Right cardiac atrium (tissue), 5 donors: ENCODE results near the gene DNAH6. TPM values are rescaled to one million over a fixed set of nuclear protein-coding genes. Genes with fewer than 3 reads are reported as not detected.

Source experiments
- ATAC-seq, 2 donors: fragments of 200-7000 bp; cut with Tn5 transposase; one replicate each; pipeline versions ENCODE4 v1.8.0 to v1.9.1; 2020; ENCODE audit warnings: moderate library complexity in 2 of 2, mild to moderate bottlenecking in 1 of 2
- DNase-seq, 3 donors: peaks; one replicate each; pipeline ENCODE4 v3.0.0-alpha.2; 2020
- H3K27ac ChIP-seq: one replicate; pipeline ENCODE4 v1.5.1; 2013; ENCODE audit warnings: mild to moderate bottlenecking, low read length, control low read depth, moderate library complexity
- H3K27me3 ChIP-seq: one replicate; pipeline ENCODE4 v1.6.1; 2013; ENCODE audit not compliant: control insufficient read depth, insufficient read depth
- H3K4me1 ChIP-seq: one replicate; pipeline ENCODE4 v1.6.1; 2013; ENCODE audit warnings: low read length; ENCODE audit not compliant: control insufficient read depth, insufficient read depth
- H3K4me3 ChIP-seq: one replicate; pipeline ENCODE4 v1.5.1; 2013; ENCODE audit warnings: low read length, control low read depth
- H3K9me3 ChIP-seq: one replicate; pipeline ENCODE4 v1.6.1; 2013; ENCODE audit warnings: low read length; ENCODE audit not compliant: control insufficient read depth
- WGBS: extraction: QIAGEN DNeasy Blood & Tissue Kit; methylation state at CpG from one replicate; pipeline ENCODE4 v1.1.7; 2013; 5-methylcytosine and 5-hydroxymethylcytosine counted together
- intact Hi-C, 4 donors: fragments of 100-400 bp; cut with DNase I; formaldehyde crosslinking; loops; one replicate each; pipeline versions ENCODE4 v1.11.0 to v1.14.0; 2022 to 2023
- polyA plus RNA-seq: library from polyadenylated mRNA; stranded (reverse); fragments of 200-250 nt; gene quantifications from one replicate; pipeline ENCODE4 v1.2.3, GENCODE V29; 2013
- total RNA-seq, 4 donors: library from RNA; stranded (reverse); fragmentation: NEBNext Ultra II Directional; extraction: Animal tissue kit (Norgen Biotek cat#: 25700); gene quantifications; one replicate each; pipeline ENCODE4 v1.2.1, GENCODE V29; 2021
- donor health status: healthy with polysubstance abuse.
- donor health status: DM: no; HTN: yes; CAD: no.
- donor health status: DM: no; HTN: no; CAD: no.
- donor health status: DM: no; HTN: yes; CAD: no; lungs with severe emphysema.
- donor health status: DM: yes; HTN: yes; CAD: no.

DNAH6 gene
- total and polyA plus RNA-seq, 5 donors = 0.07 to 0.60 (median 0.34) TPM

GRCh38 chr2:84631985-84632384, 115.7 kb downstream of the DNAH6 start:
- Histone ChIP-seq H3K27me3 (no peaks in the 10 kb centered on the region), H3K9me3 (no peaks in the 10 kb centered on the region), H3K4me1 (no peaks in the 10 kb centered on the region), H3K4me3 (no peak overlapping the region), H3K27ac (no peak overlapping the region)
- no peak for ATAC-seq
- intact Hi-C loops = loop anchor here in 3 of 4 donors (5.0 to 10.0 kb wide), 2 partner anchors 135 to 137 kb away; no protein-coding TSS in a partner anchor
- DNase-seq = no peak
- WGBS = 75% methylated on average over 5 of the region's 5 CpGs

- Histone ChIP-seq H3K27ac (no peak overlapping the region), H3K9me3 (no peaks in the 10 kb centered on the region), H3K4me1 (no peaks in the 10 kb centered on the region), H3K27me3 (no peaks in the 10 kb centered on the region), H3K4me3 (no peak overlapping the region)
- no peak for ATAC-seq
- intact Hi-C loops = loop anchor here in 2 of 4 donors (10.0 kb wide), 1 partner anchor 142 kb away; no protein-coding TSS in a partner anchor
- WGBS = 79% methylated on average over 2 of the region's 2 CpGs
- no peak for DNase-seq
These were observed 120.0 kb downstream of the DNAH6 start for GRCh38 chr2:84636080-84636971.

GRCh38 chr2:84639751-84640150, 123.5 kb downstream of the DNAH6 start:
- H3K4me3 ChIP-seq = no peak overlapping the region
- ATAC-seq (no peak), DNase-seq (no peak)
- no peaks in the 10 kb centered on the region for H3K27me3 ChIP-seq
- no peaks in the 10 kb centered on the region for H3K4me1 ChIP-seq
- H3K9me3 ChIP-seq = no peaks in the 10 kb centered on the region
- 63% methylated on average over 5 of the region's 5 CpGs for WGBS
- H3K27ac ChIP-seq = no peak overlapping the region
- intact Hi-C loops = loop anchor here in 2 of 4 donors (10.0 kb wide), 1 partner anchor 145 kb away; no protein-coding TSS in a partner anchor

GRCh38 chr2:84640411-84640810, 124.1 kb downstream of the DNAH6 start:
- Histone ChIP-seq H3K27me3 (no peaks in the 10 kb centered on the region), H3K4me3 (no peak overlapping the region), H3K4me1 (no peaks in the 10 kb centered on the region), H3K9me3 (no peaks in the 10 kb centered on the region), H3K27ac (no peak overlapping the region)
- WGBS = 60% methylated on average over 2 of the region's 2 CpGs
- ATAC-seq (no peak), DNase-seq (no peak)
- intact Hi-C loops = no loop called here

DNA sequence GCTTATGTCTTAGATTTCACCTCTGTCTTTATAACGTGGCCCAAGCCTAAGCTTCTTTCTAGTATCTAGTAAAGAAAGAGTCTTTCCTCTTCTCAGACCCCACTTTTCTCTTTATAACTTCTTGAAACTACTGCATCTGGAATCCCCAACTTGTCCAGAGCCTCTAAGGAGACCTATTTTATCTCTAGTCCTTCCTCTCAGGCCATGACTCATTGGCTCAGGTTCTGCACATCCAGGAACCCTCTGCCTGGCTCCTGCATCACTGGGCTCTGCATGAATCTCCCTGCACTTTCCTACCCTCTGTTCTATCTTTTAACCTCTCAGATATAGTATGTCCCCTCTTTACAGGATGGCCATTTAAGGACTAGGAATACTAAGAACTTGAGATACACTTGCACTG, 124.7 kb downstream of the DNAH6 start:
- intact Hi-C loops = no loop called here
- Histone ChIP-seq H3K9me3 (no peaks in the 10 kb centered on the region), H3K27ac (no peak overlapping the region), H3K27me3 (no peaks in the 10 kb centered on the region), H3K4me1 (no peaks in the 10 kb centered on the region), H3K4me3 (no peak overlapping the region)
- WGBS = 89% methylated on average over 1 of the region's 1 CpG
- no peak for ATAC-seq
- no peak for DNase-seq

- 64% methylated on average over 3 of the region's 3 CpGs for WGBS
- DNase-seq (no peak), ATAC-seq (no peak)
- Histone ChIP-seq H3K27ac (no peak overlapping the region), H3K27me3 (no peaks in the 10 kb centered on the region), H3K4me1 (no peaks in the 10 kb centered on the region), H3K4me3 (no peak overlapping the region), H3K9me3 (no peaks in the 10 kb centered on the region)
- intact Hi-C loops = no loop called here
These were observed 127.7 kb downstream of the DNAH6 start for GRCh38 chr2:84643991-84644390.

GRCh38 chr2:84646514-84646913, 130.2 kb downstream of the DNAH6 start:
- no peak for ATAC-seq

DNA sequence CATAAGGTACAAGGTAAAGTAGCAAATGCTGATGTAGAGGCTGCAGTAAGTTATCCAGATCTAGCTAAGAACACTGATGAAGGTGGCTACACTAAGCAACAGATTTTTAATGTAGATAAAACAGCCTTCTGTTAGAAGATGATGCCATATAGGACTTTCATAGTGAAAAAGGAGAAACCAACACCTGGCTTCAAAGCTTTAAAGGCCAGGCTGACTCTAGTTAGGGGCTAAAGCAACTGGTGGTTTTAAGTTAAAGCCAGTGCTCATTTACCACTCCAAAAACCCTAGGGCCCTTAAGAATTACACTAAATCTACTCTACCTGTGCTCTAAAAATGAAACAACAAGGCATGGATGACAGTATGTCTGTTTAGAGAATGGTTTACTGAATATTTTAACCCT, 131.0 kb downstream of the DNAH6 start:
- no peaks in the 10 kb centered on the region for H3K27me3 ChIP-seq
- no peaks in the 10 kb centered on the region for H3K4me1 ChIP-seq
- intact Hi-C loops = no loop called here
- DNase-seq = no peak
- H3K9me3 ChIP-seq = no peaks in the 10 kb centered on the region
- no peak overlapping the region for H3K4me3 ChIP-seq
- no peak overlapping the region for H3K27ac ChIP-seq
- no peak for ATAC-seq

More at GRCh38 chr2:84646514-84646913, 130.2 kb downstream of the DNAH6 start:
- Histone ChIP-seq H3K9me3 (no peaks in the 10 kb centered on the region), H3K27ac (no peak overlapping the region), H3K4me3 (no peak overlapping the region), H3K27me3 (no peaks in the 10 kb centered on the region), H3K4me1 (no peaks in the 10 kb centered on the region)
- no peak for DNase-seq
- intact Hi-C loops = no loop called here

DNA sequence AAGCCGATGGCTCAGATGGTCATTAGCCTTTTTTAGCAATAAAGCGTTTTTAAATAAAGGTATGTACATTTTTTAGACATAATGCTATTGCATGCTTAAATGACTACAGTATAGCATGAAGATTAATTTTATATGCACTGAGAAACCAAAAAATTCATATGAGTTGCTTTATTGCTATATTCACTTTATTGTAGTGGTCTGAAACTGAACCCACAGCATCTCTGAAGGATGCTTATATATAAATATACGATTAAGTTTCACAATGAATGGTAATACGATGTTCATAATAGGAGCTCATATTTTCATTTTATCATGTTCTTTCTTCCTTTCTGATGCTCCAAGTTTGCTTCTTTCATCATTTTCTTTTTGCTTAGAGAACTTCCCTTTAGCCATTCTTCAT, 132.8 kb downstream of the DNAH6 start:
- Histone ChIP-seq H3K9me3 (no peaks in the 10 kb centered on the region), H3K4me1 (no peaks in the 10 kb centered on the region), H3K27ac (no peak overlapping the region), H3K27me3 (no peaks in the 10 kb centered on the region), H3K4me3 (no peak overlapping the region)
- WGBS = 88% methylated on average over 4 of the region's 4 CpGs
- DNase-seq = no peak
- intact Hi-C loops = no loop called here
- no peak for ATAC-seq

GRCh38 chr2:84649487-84650142, 133.3 kb downstream of the DNAH6 start:
- no peak overlapping the region for H3K27ac ChIP-seq
- intact Hi-C loops = no loop called here

DNA sequence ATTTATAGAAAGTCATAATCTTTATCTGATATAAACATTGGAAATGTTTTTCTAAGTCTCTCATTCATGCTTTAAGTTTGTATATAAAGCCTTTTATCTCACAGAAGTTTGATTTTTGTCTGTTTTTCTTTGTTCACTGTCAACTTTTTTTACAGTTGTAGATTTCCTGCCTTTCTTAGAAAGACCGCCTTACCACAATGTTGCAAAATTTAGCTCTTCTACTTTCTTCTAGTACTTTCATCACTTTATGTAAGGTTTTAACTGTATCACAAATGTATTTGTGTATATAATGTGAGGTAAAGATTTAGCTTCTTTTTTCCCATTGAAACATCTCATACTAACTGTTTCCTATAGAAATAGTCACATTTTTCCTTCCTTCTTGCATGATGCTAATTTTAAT, 136.1 kb downstream of the DNAH6 start:
- Histone ChIP-seq H3K4me1 (no peaks in the 10 kb centered on the region), H3K4me3 (no peak overlapping the region), H3K27me3 (no peaks in the 10 kb centered on the region), H3K27ac (no peak overlapping the region), H3K9me3 (no peaks in the 10 kb centered on the region)
- ATAC-seq = no peak
- intact Hi-C loops = no loop called here
- DNase-seq = no peak
- WGBS = 71% methylated on average over 1 of the region's 1 CpG

More at GRCh38 chr2:84649487-84650142, 133.3 kb downstream of the DNAH6 start:
- Histone ChIP-seq H3K4me3 (no peak overlapping the region), H3K9me3 (no peaks in the 10 kb centered on the region), H3K27me3 (no peaks in the 10 kb centered on the region), H3K4me1 (no peaks in the 10 kb centered on the region)
- no peak for ATAC-seq
- no peak for DNase-seq
- WGBS = 56% methylated on average over 2 of the region's 2 CpGs
